Measurements from ENCODE around the gene ARSB.

ARSB gene

GRCh38 chr5:78747055-78747454 is 238.1 kb downstream of the ARSB start:
- no peak overlapping the region for H3K4me3 ChIP-seq (ENCODE audit: low read depth, low read length, poor library complexity, severe bottlenecking)
- no peaks in the 10 kb centered on the region for H3K9me2 ChIP-seq (ENCODE audit: low read depth, low read length)
- H3K36me3 ChIP-seq (ENCODE audit: insufficient read depth, low read length) = no peaks in the 10 kb centered on the region
- H3K79me2 ChIP-seq (ENCODE audit: insufficient read depth, low read length) = no peaks in the 10 kb centered on the region
- H3K9ac ChIP-seq (ENCODE audit: low read length) = no peak overlapping the region
- H3K27ac ChIP-seq (ENCODE audit: low read depth, low read length, poor library complexity, severe bottlenecking) = no peak overlapping the region
- no peak overlapping the region for H3K4me2 ChIP-seq (ENCODE audit: low read length)
- H3K9me3 ChIP-seq (ENCODE audit: low read length) = no peaks in the 10 kb centered on the region
- TF ChIP-seq, protein P1, sequence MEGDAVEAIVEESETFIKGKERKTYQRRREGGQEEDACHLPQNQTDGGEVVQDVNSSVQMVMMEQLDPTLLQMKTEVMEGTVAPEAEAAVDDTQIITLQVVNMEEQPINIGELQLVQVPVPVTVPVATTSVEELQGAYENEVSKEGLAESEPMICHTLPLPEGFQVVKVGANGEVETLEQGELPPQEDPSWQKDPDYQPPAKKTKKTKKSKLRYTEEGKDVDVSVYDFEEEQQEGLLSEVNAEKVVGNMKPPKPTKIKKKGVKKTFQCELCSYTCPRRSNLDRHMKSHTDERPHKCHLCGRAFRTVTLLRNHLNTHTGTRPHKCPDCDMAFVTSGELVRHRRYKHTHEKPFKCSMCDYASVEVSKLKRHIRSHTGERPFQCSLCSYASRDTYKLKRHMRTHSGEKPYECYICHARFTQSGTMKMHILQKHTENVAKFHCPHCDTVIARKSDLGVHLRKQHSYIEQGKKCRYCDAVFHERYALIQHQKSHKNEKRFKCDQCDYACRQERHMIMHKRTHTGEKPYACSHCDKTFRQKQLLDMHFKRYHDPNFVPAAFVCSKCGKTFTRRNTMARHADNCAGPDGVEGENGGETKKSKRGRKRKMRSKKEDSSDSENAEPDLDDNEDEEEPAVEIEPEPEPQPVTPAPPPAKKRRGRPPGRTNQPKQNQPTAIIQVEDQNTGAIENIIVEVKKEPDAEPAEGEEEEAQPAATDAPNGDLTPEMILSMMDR (IDR thresholded peaks at IDR 0.05; ENCODE audit: low read length) = no peak
- TF ChIP-seq EZH2 (IDR thresholded peaks at IDR 0.05; ENCODE audit: borderline replicate concordance, low read length) = no peak
- H2AFZ ChIP-seq (ENCODE audit: low read length) = no peak overlapping the region
- H3F3A ChIP-seq (ENCODE audit: insufficient read depth, low read length) = no peaks in the 10 kb centered on the region
- no peaks in the 10 kb centered on the region for H4K20me1 ChIP-seq (ENCODE audit: insufficient read depth, low read length)
- no peaks in the 10 kb centered on the region for H3K4me1 ChIP-seq (ENCODE audit: insufficient read depth, low read length, severe bottlenecking)
- no peaks in the 10 kb centered on the region for H3K27me3 ChIP-seq (ENCODE audit: insufficient read depth, low read length)

- TF ChIP-seq, protein P1 (IDR thresholded peaks at IDR 0.05; ENCODE audit: low read length) = no peak
- TF ChIP-seq EZH2 (IDR thresholded peaks at IDR 0.05; ENCODE audit: borderline replicate concordance, low read length) = no peak
- Histone ChIP-seq H3F3A (ENCODE audit: insufficient read depth, low read length) (no peaks in the 10 kb centered on the region), H3K4me3 (ENCODE audit: low read depth, low read length, poor library complexity, severe bottlenecking) (no peak overlapping the region), H3K27me3 (ENCODE audit: insufficient read depth, low read length) (no peaks in the 10 kb centered on the region), H3K9me2 (ENCODE audit: low read depth, low read length) (no peaks in the 10 kb centered on the region), H3K9me3 (ENCODE audit: low read length) (no peaks in the 10 kb centered on the region), H3K4me2 (ENCODE audit: low read length) (no peak overlapping the region), H3K36me3 (ENCODE audit: insufficient read depth, low read length) (no peaks in the 10 kb centered on the region), H3K27ac (ENCODE audit: low read depth, low read length, poor library complexity, severe bottlenecking) (no peak overlapping the region), H4K20me1 (ENCODE audit: insufficient read depth, low read length) (no peaks in the 10 kb centered on the region), H3K4me1 (ENCODE audit: insufficient read depth, low read length, severe bottlenecking) (no peaks in the 10 kb centered on the region), H3K9ac (ENCODE audit: low read length) (no peak overlapping the region), H2AFZ (ENCODE audit: low read length) (no peak overlapping the region), H3K79me2 (ENCODE audit: insufficient read depth, low read length) (no peaks in the 10 kb centered on the region)
These were observed 238.9 kb downstream of the ARSB start for GRCh38 chr5:78746021-78746770.

GRCh38 chr5:78744951-78745534 is 240.1 kb downstream of the ARSB start:
- H2AFZ ChIP-seq (ENCODE audit: low read length) = no peak overlapping the region
- no peak for TF ChIP-seq EZH2 (IDR thresholded peaks at IDR 0.05; ENCODE audit: borderline replicate concordance, low read length)
- TF ChIP-seq, protein P1 (IDR thresholded peaks at IDR 0.05; ENCODE audit: low read length) = no peak
- no peak overlapping the region for H3K4me3 ChIP-seq (ENCODE audit: low read depth, low read length, poor library complexity, severe bottlenecking)
- no peak overlapping the region for H3K27ac ChIP-seq (ENCODE audit: low read depth, low read length, poor library complexity, severe bottlenecking)
- no peaks in the 10 kb centered on the region for H3K9me2 ChIP-seq (ENCODE audit: low read depth, low read length)
- H4K20me1 ChIP-seq (ENCODE audit: insufficient read depth, low read length) = no peaks in the 10 kb centered on the region
- no peaks in the 10 kb centered on the region for H3K4me1 ChIP-seq (ENCODE audit: insufficient read depth, low read length, severe bottlenecking)
- no peak overlapping the region for H3K4me2 ChIP-seq (ENCODE audit: low read length)
- H3K9me3 ChIP-seq (ENCODE audit: low read length) = no peaks in the 10 kb centered on the region
- no peaks in the 10 kb centered on the region for H3K79me2 ChIP-seq (ENCODE audit: insufficient read depth, low read length)
- H3K27me3 ChIP-seq (ENCODE audit: insufficient read depth, low read length) = no peaks in the 10 kb centered on the region
- H3F3A ChIP-seq (ENCODE audit: insufficient read depth, low read length) = no peaks in the 10 kb centered on the region
- no peaks in the 10 kb centered on the region for H3K36me3 ChIP-seq (ENCODE audit: insufficient read depth, low read length)
- no peak overlapping the region for H3K9ac ChIP-seq (ENCODE audit: low read length)

All from OCI-LY1 (cell line).